H1 (cell line): ENCODE data around the gene OTUB1. TPM values are rescaled to one million over a fixed set of nuclear protein-coding genes. Genes with fewer than 3 reads are reported as not detected.

Experiments used
- CTCF ChIA-PET: fragments of 300-600 bp; sonication (Branson Sonifier 250); formaldehyde crosslinking; loops from one replicate; lab custom pipeline; 2021; ENCODE audit not compliant: partially characterized antibody; lab: Charles Lee
- POLR2A ChIA-PET: fragments of 300-600 bp; sonication (Branson Sonifier 250); formaldehyde crosslinking; loops from one replicate; lab custom pipeline; 2021; ENCODE audit warnings: inconsistent platforms; ENCODE audit not compliant: partially characterized antibody; lab: Charles Lee
- DNase-seq, 2 experiments: peaks; one replicate each; pipeline versions ENCODE4 v3.0.0 to v3.0.0-alpha.2; 2010 to 2022; ENCODE audit warnings: low spot score in 2 of 2, low read depth in 1 of 2, mixed read lengths in 1 of 2
- FAIRE-seq: peaks from 2 replicates; lab custom pipeline; 2011; peaks lifted over from hg19 to GRCh38; lab: Jason Lieb, UNC
- H2AFZ ChIP-seq: 2 replicates; pipeline ENCODE4 v1.8.1; 2012; ENCODE audit warnings: low read length, inconsistent platforms
- H2AK5ac ChIP-seq: 2 replicates; pipeline ENCODE4 v1.6.1; 2013; ENCODE audit warnings: low read depth, low read length
- H2BK120ac ChIP-seq: replicated peaks from 2 replicates; pipeline ENCODE3; 2013; ENCODE audit warnings: low read depth, low read length, inconsistent platforms
- H2BK12ac ChIP-seq: 2 replicates; pipeline ENCODE4 v1.6.1; 2013; ENCODE audit warnings: low read depth, low read length
- H2BK15ac ChIP-seq: 2 replicates; pipeline ENCODE4 v1.6.1; 2013; ENCODE audit warnings: low read length
- H2BK20ac ChIP-seq: 2 replicates; pipeline ENCODE4 v1.6.1; 2013; ENCODE audit warnings: low read length
- H2BK5ac ChIP-seq: 2 replicates; pipeline ENCODE4 v1.6.1; 2013; ENCODE audit warnings: low read depth, low read length
- H3K14ac ChIP-seq: 2 replicates; pipeline ENCODE4 v1.6.1; 2013; ENCODE audit warnings: inconsistent platforms; ENCODE audit not compliant: insufficient read length
- H3K18ac ChIP-seq: 2 replicates; pipeline ENCODE4 v1.6.1; 2013; ENCODE audit warnings: low read length; ENCODE audit errors: extremely low read depth
- H3K23ac ChIP-seq: 2 replicates; pipeline ENCODE4 v1.6.1; 2013; ENCODE audit warnings: inconsistent platforms; ENCODE audit not compliant: insufficient read length
- H3K23me2 ChIP-seq: 2 replicates; pipeline ENCODE4 v1.6.1; 2013; ENCODE audit warnings: low read depth, low read length
- H3K27ac ChIP-seq: 2 replicates; pipeline ENCODE4 v1.6.1; 2011; ENCODE audit warnings: low read depth, low read length, inconsistent platforms
- H3K27me3 ChIP-seq, 4 experiments: replicated peaks in 1 of 4; 1 replicate in 1 of 4; 2 replicates in 3 of 4; pipeline versions ENCODE4 v1.6.1 to v1.8.1; 2011 to 2013; ENCODE audit warnings: low read length in 3 of 4, mild to moderate bottlenecking in 3 of 4, inconsistent platforms in 2 of 4, mixed read lengths in 2 of 4, moderate library complexity in 1 of 4; ENCODE audit not compliant: control insufficient read depth in 3 of 4, insufficient read depth in 3 of 4; ENCODE audit errors: extremely low read depth in 1 of 4
- H3K36me3 ChIP-seq, 4 experiments: 2 replicates each; pipeline versions ENCODE4 v1.6.1 to v1.8.1; 2011 to 2013; ENCODE audit warnings: mild to moderate bottlenecking in 4 of 4, low read length in 3 of 4, moderate library complexity in 2 of 4, control low read depth in 1 of 4, inconsistent platforms in 1 of 4; ENCODE audit not compliant: insufficient read depth in 4 of 4, control insufficient read depth in 2 of 4
- H3K4ac ChIP-seq: replicated peaks from 2 replicates; pipeline ENCODE3; 2013; ENCODE audit warnings: low read length, low read depth, mixed read lengths, inconsistent platforms; ENCODE audit not compliant: insufficient read length
- H3K4me1 ChIP-seq, 4 experiments: replicated peaks in 1 of 4; 1 replicate in 1 of 4; 2 replicates in 3 of 4; pipeline versions ENCODE4 v1.6.1 to v1.8.1; 2011 to 2013; ENCODE audit warnings: low read length in 3 of 4, inconsistent platforms in 2 of 4, mixed read lengths in 1 of 4; ENCODE audit not compliant: insufficient read depth in 4 of 4, control insufficient read depth in 3 of 4
- H3K4me2 ChIP-seq, 2 experiments: 2 replicates each; pipeline versions ENCODE4 v1.6.1 to v1.8.1; 2011 to 2013; ENCODE audit warnings: low read depth in 2 of 2, low read length in 2 of 2, control low read depth in 1 of 2, inconsistent platforms in 1 of 2, mild to moderate bottlenecking in 1 of 2; ENCODE audit not compliant: insufficient read depth in 1 of 2
- H3K4me3 ChIP-seq, 4 experiments: fragments of 200-600, 300-600 bp in 1 of 4; sonication (generic), shearing (Covaris generic), sonication (Bioruptor Twin) in 1 of 4; 2 replicates each; pipeline versions ENCODE4 v1.5.1 to v1.8.1; 2011 to 2016; ENCODE audit warnings: low read length in 4 of 4, low read depth in 3 of 4, control low read depth in 2 of 4, inconsistent platforms in 2 of 4, mild to moderate bottlenecking in 2 of 4, mixed read lengths in 1 of 4, moderate library complexity in 1 of 4; ENCODE audit not compliant: insufficient read depth in 2 of 4; ENCODE audit errors: extremely low read depth in 1 of 4
- H3K56ac ChIP-seq: replicated peaks from 2 replicates; pipeline ENCODE3; 2013; ENCODE audit warnings: low read depth, mild to moderate bottlenecking, mixed read lengths, low read length, inconsistent platforms; ENCODE audit not compliant: insufficient read length
- H3K79me1 ChIP-seq: 2 replicates; pipeline ENCODE4 v1.6.1; 2013; ENCODE audit warnings: low read depth, low read length, control low read depth
- H3K79me2 ChIP-seq, 2 experiments: 2 replicates each; pipeline versions ENCODE4 v1.6.1 to v1.8.1; 2012 to 2013; ENCODE audit warnings: low read length in 2 of 2, mild to moderate bottlenecking in 2 of 2, inconsistent platforms in 1 of 2; ENCODE audit not compliant: insufficient read depth in 2 of 2, control insufficient read depth in 1 of 2
- H3K9ac ChIP-seq, 4 experiments: replicated peaks in 1 of 4; 1 replicate in 1 of 4; 2 replicates in 3 of 4; pipeline versions ENCODE4 v1.6.1 to v1.8.1; 2011 to 2013; ENCODE audit warnings: low read depth in 3 of 4, low read length in 3 of 4, control low read depth in 2 of 4, mild to moderate bottlenecking in 2 of 4, moderate library complexity in 2 of 4, inconsistent platforms in 1 of 4; ENCODE audit errors: extremely low read depth in 1 of 4
- H3K9me3 ChIP-seq, 2 experiments: 2 replicates each; pipeline versions ENCODE4 v1.6.1 to v1.8.1; 2012 to 2013; ENCODE audit warnings: mild to moderate bottlenecking in 2 of 2, moderate library complexity in 2 of 2, control low read depth in 1 of 2, inconsistent platforms in 1 of 2, low read depth in 1 of 2, low read length in 1 of 2, mixed read lengths in 1 of 2; ENCODE audit not compliant: insufficient read depth in 2 of 2
- H4K20me1 ChIP-seq, 2 experiments: replicated peaks in 1 of 2; 2 replicates each; pipeline versions ENCODE3 to v1.8.1; 2011 to 2013; ENCODE audit warnings: inconsistent platforms in 2 of 2, low read length in 2 of 2, mild to moderate bottlenecking in 1 of 2; ENCODE audit not compliant: insufficient read depth in 2 of 2, control insufficient read depth in 1 of 2
- H4K5ac ChIP-seq: 2 replicates; pipeline ENCODE4 v1.6.1; 2013; ENCODE audit warnings: low read length, low read depth, mixed read lengths, inconsistent platforms; ENCODE audit not compliant: insufficient read length
- H4K8ac ChIP-seq: 2 replicates; pipeline ENCODE4 v1.8.0; 2013; ENCODE audit warnings: mild to moderate bottlenecking, moderate library complexity, low read length, inconsistent platforms; ENCODE audit not compliant: insufficient read depth; ENCODE audit errors: extremely low read depth
- H4K91ac ChIP-seq: replicated peaks from 2 replicates; pipeline ENCODE3; 2013; ENCODE audit warnings: low read length, mixed read lengths, inconsistent platforms; ENCODE audit not compliant: insufficient read length
- KDM1A ChIP-seq: fragments of 200-600, 300-600 bp; sonication (generic); IDR thresholded peaks from 2 replicates; pipeline ENCODE4 v1.7.1; 2016; ENCODE audit warnings: mild to moderate bottlenecking, low read length, borderline replicate concordance
- RBBP5 ChIP-seq: IDR thresholded peaks from 2 replicates; pipeline ENCODE4 v1.7.1; 2012; ENCODE audit warnings: low read depth, mild to moderate bottlenecking, inconsistent platforms, low read length, moderate library complexity, borderline replicate concordance
- RFX5 ChIP-seq: IDR thresholded peaks from 2 replicates; pipeline ENCODE4 v1.6.1; 2011; ENCODE audit warnings: low read depth, low read length, improper control_type of control experiment, borderline replicate concordance
- TAF1 ChIP-seq: IDR thresholded peaks from 2 replicates; pipeline ENCODE4 v1.6.1; 2011; ENCODE audit warnings: mild to moderate bottlenecking, low read depth, low read length
- WGBS, 2 experiments: shearing (Covaris generic) in 1 of 2; methylation state at CpG; one replicate each; pipeline versions ENCODE4 v1.1.6 to v1.1.7; 2013 to 2015; ENCODE audit warnings: low lambda C conversion rate in 2 of 2, mixed read lengths in 2 of 2, inconsistent platforms in 1 of 2, low coverage in 1 of 2, missing lambda C conversion rate in 1 of 2; ENCODE audit not compliant: insufficient replicate concordance in 2 of 2, insufficient coverage in 1 of 2, insufficient read length in 1 of 2; ENCODE audit errors: extremely low coverage in 1 of 2, missing lambda C conversion rate in 1 of 2; 5-methylcytosine and 5-hydroxymethylcytosine counted together
- polyA plus RNA-seq, 7 experiments: library from polyadenylated mRNA; depleted of rRNA in 3 of 7; stranded (reverse) in 5 of 7; unstranded in 2 of 7; fragments of >200 nt in 5 of 7; fragments of 200-250 nt in 2 of 7; gene quantifications; 1 replicate in 5 of 7; 2 replicates in 1 of 7; 4 replicates in 1 of 7; pipeline versions ENCODE4 v1.2.1 to v1.2.3, GENCODE V29; 2011 to 2013; ENCODE audit warnings: missing spikeins in 2 of 7, mixed read lengths in 2 of 7
- total RNA-seq: library from RNA; stranded (reverse); fragmentation: NEBNext Ultra II Directional; extraction: Animal tissue kit (Norgen Biotek cat#: 25700); gene quantifications from 2 replicates; pipeline ENCODE4 v1.2.1, GENCODE V29; 2021

OTUB1 gene
- total and polyA plus RNA-seq, 2 of the 8 experiments (the other 6 are each of a cell fraction or from before 2014, with no cell fraction given) = 110 to 274 TPM

- Histone ChIP-seq H3K18ac (no peak overlapping the region; the same call in 1 of the 2 replicates), H3K9me3 (peaks cover 0 to 6% of the 10 kb centered on the region in 2 experiments; a peak in 1 of 4 replicates), H3K4me3 (peak overlapping the region in 1 of 4 experiments; percentile 57; a peak in 2 of 8 replicates), H3K27ac (no peak overlapping the region), H4K8ac (no peak overlapping the region), H3K79me1 (no peaks in the 10 kb centered on the region; the same call in 1 of the 2 replicates), H2BK15ac (0 out of 2 replicates have a peak overlapping the region, but pooled peaks have one; percentile 72), H3K36me3 (no peaks in the 10 kb centered on the region), H3K56ac (no peak overlapping the region), H3K4me2 (peak overlapping the region; percentile 79 to 86), H3K79me2 (no peaks in the 10 kb centered on the region), H2AFZ (no peak overlapping the region), H4K5ac (no peak overlapping the region), H3K4me1 (peaks cover 0 to 15% (median 10%) of the 10 kb centered on the region in 4 experiments; a peak in 5 of 7 replicates), H3K14ac (no peak overlapping the region), H3K4ac (no peak overlapping the region), H3K23me2 (peaks cover 21% of the 10 kb centered on the region; the same call in 1 of the 2 replicates), H2BK12ac (peak overlapping the region; percentile 11; the same call in 1 of the 2 replicates), H4K20me1 (peaks cover 1 to 2% of the 10 kb centered on the region in 2 experiments), H2AK5ac (no peak overlapping the region), H3K9ac (no peak overlapping the region), H3K27me3 (peaks cover 28 to 93% (median 74%) of the 10 kb centered on the region in 4 experiments), H2BK5ac (no peak overlapping the region), H4K91ac (no peak overlapping the region), H2BK20ac (no peak overlapping the region), H3K23ac (no peak overlapping the region), H2BK120ac (no peak overlapping the region)
- CTCF ChIA-PET = interaction anchor here (0.6 to 6.3 kb wide), 17 partner anchors 8 to 173 kb away, joined by 3 to 43 read pairs (median 4); no protein-coding TSS in a partner anchor
- WGBS, 2 experiments = 89% methylated on average over 26 of the region's 26 CpGs; no CpG with 5 or more reads in 1 of the 2 experiments
- FAIRE-seq (no peak), DNase-seq (no peak)
- TF ChIP-seq KDM1A = 0 out of 2 replicates have a peak, but pooled peaks have one; percentile 41
- TF ChIP-seq RFX5 = no peak
- no peak for TF ChIP-seq RBBP5
- TF ChIP-seq TAF1 = 0 out of 2 replicates have a peak, but pooled peaks have one; percentile 9
- POLR2A ChIA-PET = interaction anchor here (0.8 to 2.7 kb wide), 8 partner anchors 8 to 173 kb away, joined by 3 to 8 read pairs (median 4); no protein-coding TSS in a partner anchor
Measured at GRCh38 chr11:64008283-64008913, 22.2 kb downstream of the OTUB1 start.
